Neutrophil (primary cell): ENCODE results near the gene ARID4B.

Experiments
- H3K27ac ChIP-seq: fragments of 200-600 bp; sonication (generic); 2 replicates; pipeline ENCODE4 v1.5.1; 2016; ENCODE audit warnings: mild to moderate bottlenecking, moderate library complexity
- H3K27me3 ChIP-seq: fragments of 200-600 bp; sonication (generic); 2 replicates; pipeline ENCODE4 v1.6.0; 2016; ENCODE audit warnings: mild to moderate bottlenecking
- H3K36me3 ChIP-seq: fragments of 200-600 bp; sonication (generic); 2 replicates; pipeline ENCODE4 v1.5.1; 2017
- H3K4me1 ChIP-seq, 2 experiments: fragments of 200-600 bp in 1 of 2; sonication (generic) in 1 of 2; 1 replicate in 1 of 2; 2 replicates in 1 of 2; pipeline versions ENCODE4 v1.5.1 to v1.6.1; 2013 to 2016; ENCODE audit warnings: low read depth in 1 of 2, low read length in 1 of 2, mild to moderate bottlenecking in 1 of 2, moderate library complexity in 1 of 2; ENCODE audit not compliant: control insufficient read depth in 1 of 2, insufficient read depth in 1 of 2
- H3K4me3 ChIP-seq, 2 experiments: fragments of 200-600 bp in 1 of 2; sonication (generic) in 1 of 2; 1 replicate in 1 of 2; 2 replicates in 1 of 2; pipeline ENCODE4 v1.5.1; 2013 to 2016; ENCODE audit warnings: low read depth in 1 of 2, low read length in 1 of 2, mild to moderate bottlenecking in 1 of 2, moderate library complexity in 1 of 2
- H3K9me3 ChIP-seq: fragments of 200-600 bp; sonication (generic); 2 replicates; pipeline ENCODE4 v1.5.1; 2016
- TF ChIP-seq, protein P1 (sequence below): fragments of 200-600 bp; sonication (generic); IDR thresholded peaks from 2 replicates; pipeline ENCODE4 v1.5.1; 2016; ENCODE audit warnings: antibody characterized with exemption

Gene ARID4B

DNA sequence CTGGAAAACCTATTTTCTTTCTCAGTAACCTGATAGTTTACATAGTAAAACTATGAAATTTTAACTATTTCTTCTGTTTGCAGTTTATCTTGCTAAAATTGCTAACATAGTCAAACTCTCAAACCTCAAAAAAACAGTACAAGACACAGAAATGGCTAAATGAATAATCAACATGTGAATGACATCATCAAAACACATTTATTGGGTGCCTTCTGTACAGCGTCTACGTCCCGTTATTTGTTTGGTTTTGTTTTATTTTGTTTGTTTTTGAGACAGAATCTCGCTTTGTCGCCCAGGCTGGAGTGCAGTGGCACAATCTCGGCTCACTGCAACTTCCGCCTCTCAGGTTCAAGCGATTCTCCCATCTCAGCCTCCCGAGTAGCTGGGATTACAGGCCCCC is 178.2 kb downstream of the ARID4B start:
- Histone ChIP-seq H3K4me3 (no peak overlapping the region), H3K4me1 (no peaks in the 10 kb centered on the region), H3K27me3 (no peaks in the 10 kb centered on the region), H3K9me3 (no peaks in the 10 kb centered on the region), H3K27ac (no peak overlapping the region), H3K36me3 (peaks cover 83% of the 10 kb centered on the region)
- TF ChIP-seq, protein P1, sequence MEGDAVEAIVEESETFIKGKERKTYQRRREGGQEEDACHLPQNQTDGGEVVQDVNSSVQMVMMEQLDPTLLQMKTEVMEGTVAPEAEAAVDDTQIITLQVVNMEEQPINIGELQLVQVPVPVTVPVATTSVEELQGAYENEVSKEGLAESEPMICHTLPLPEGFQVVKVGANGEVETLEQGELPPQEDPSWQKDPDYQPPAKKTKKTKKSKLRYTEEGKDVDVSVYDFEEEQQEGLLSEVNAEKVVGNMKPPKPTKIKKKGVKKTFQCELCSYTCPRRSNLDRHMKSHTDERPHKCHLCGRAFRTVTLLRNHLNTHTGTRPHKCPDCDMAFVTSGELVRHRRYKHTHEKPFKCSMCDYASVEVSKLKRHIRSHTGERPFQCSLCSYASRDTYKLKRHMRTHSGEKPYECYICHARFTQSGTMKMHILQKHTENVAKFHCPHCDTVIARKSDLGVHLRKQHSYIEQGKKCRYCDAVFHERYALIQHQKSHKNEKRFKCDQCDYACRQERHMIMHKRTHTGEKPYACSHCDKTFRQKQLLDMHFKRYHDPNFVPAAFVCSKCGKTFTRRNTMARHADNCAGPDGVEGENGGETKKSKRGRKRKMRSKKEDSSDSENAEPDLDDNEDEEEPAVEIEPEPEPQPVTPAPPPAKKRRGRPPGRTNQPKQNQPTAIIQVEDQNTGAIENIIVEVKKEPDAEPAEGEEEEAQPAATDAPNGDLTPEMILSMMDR: no peak

DNA sequence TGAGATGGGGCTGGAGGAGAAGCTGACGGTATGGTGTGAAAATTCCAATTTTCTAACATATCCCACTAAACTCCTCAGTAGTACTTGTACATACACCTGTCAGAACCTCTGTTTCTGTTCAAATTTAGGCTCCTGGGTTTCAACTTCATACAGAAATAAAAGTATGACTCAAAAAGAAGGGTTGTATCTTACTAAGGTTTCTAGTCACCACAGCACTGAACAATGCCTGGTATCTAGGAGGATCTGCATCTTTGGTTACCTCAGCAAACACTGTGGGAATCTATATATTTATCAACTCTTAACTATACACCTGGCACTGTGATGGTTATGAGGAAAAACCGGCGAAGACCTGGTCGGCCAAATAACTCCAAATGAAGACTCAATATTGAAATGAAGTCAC is 180.7 kb downstream of the ARID4B start:
- H3K27me3 ChIP-seq: no peaks in the 10 kb centered on the region
- no peaks in the 10 kb centered on the region for H3K4me1 ChIP-seq
- no peak overlapping the region for H3K4me3 ChIP-seq
- no peaks in the 10 kb centered on the region for H3K9me3 ChIP-seq
- no peak overlapping the region for H3K27ac ChIP-seq
- H3K36me3 ChIP-seq: peaks cover 90% of the 10 kb centered on the region
- TF ChIP-seq, protein P1: no peak

DNA sequence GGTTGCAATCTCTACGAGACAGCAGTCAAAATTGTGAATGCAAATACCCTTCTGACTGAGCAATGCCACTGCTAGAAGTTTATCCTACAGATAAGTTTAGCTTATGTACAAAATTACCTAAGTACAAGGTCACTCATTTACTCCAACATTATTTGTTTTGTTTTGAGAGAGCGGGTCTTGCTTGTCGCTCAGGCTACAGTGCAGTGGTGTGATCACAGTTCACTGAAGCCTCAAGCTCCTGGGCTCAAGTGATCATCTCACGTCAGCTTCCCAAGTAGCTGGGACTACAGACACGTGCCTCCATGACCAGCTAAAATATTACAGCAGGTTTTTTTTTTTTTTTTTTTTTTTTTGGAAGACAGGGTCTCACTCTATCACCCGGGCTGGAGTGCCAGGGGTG is 182.3 kb downstream of the ARID4B start:
- Histone ChIP-seq H3K4me3 (no peak overlapping the region), H3K36me3 (peaks cover 90% of the 10 kb centered on the region), H3K27me3 (no peaks in the 10 kb centered on the region), H3K4me1 (no peaks in the 10 kb centered on the region), H3K9me3 (no peaks in the 10 kb centered on the region), H3K27ac (no peak overlapping the region)
- TF ChIP-seq, protein P1: no peak

DNA sequence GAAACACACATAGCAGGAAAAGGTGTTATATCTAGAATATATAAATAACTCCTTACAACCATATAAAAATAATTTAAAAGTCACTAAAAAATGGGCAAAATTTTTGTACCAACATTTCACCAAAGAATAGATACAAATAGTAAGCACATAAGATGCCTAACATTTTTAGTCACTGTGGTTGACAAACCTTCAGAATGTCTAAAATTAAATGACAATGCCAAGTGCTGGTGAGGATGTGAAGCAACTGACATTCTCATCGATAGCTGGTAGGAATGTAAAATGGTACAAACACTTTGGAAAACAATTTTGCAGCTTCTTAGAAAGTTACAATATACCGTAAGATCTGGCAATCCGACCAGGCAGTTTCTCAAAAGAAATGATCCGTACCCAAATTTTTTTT is 185.0 kb downstream of the ARID4B start:
- H3K4me1 ChIP-seq: no peaks in the 10 kb centered on the region
- H3K36me3 ChIP-seq: peaks cover 94% of the 10 kb centered on the region
- TF ChIP-seq, protein P1: no peak
- no peaks in the 10 kb centered on the region for H3K27me3 ChIP-seq
- no peak overlapping the region for H3K27ac ChIP-seq
- H3K9me3 ChIP-seq: no peaks in the 10 kb centered on the region
- no peak overlapping the region for H3K4me3 ChIP-seq

DNA sequence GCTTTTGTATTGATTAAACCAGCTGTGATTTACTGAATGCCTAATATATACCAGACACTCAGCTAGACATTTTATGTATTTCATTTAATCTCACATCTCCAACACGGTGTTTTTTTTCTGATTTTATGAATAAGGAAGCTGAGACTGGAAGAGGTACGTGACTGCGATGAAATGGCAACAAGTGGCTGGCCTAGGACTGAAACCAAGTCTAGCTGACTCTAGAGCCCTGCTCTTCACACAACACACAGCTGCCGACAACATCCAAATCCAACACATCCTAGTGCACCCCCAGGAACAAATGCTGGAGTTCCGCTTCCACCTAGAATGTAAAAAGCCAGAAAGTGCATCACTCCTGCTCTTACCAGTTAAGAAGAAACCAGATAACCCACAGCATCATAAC is 188.7 kb downstream of the ARID4B start:
- H3K27ac ChIP-seq: no peak overlapping the region
- H3K4me1 ChIP-seq: no peaks in the 10 kb centered on the region
- no peak overlapping the region for H3K4me3 ChIP-seq
- peaks cover 96% of the 10 kb centered on the region for H3K36me3 ChIP-seq
- TF ChIP-seq, protein P1: no peak
- no peaks in the 10 kb centered on the region for H3K9me3 ChIP-seq
- no peaks in the 10 kb centered on the region for H3K27me3 ChIP-seq

DNA sequence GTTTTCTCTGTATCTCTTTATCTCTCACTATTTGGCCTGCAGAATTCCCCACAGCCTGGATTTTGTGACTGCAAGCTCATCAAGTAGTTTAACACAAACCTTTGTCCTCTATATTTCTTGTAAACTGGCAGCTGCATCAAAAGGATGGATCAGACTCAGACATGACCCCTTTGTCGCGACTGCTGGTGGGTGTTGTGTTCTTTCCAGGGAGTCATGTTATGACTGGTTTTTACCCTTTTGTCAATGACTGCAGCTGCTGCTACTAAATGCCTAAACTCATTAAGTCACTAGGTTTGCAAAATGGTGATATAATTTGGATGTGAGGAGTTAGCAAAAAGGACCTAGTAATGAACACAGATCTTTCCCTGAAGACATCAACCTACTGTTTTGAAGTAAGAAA is 189.2 kb downstream of the ARID4B start:
- no peak overlapping the region for H3K27ac ChIP-seq
- H3K9me3 ChIP-seq: no peaks in the 10 kb centered on the region
- H3K36me3 ChIP-seq: peaks cover 97% of the 10 kb centered on the region
- TF ChIP-seq, protein P1: no peak
- H3K4me3 ChIP-seq: no peak overlapping the region
- no peaks in the 10 kb centered on the region for H3K27me3 ChIP-seq
- no peaks in the 10 kb centered on the region for H3K4me1 ChIP-seq
